GM23248 (cell line): ENCODE measurements around the gene FMO1.

Source experiments
- EZH2 ChIP-seq: fragments of 200-600 bp; sonication (generic); IDR thresholded peaks from 2 replicates; pipeline ENCODE4 v1.6.1; 2018; ENCODE audit warnings: antibody characterized with exemption, mild to moderate bottlenecking; ENCODE audit not compliant: insufficient read depth, poor library complexity, severe bottlenecking
- EZH2phosphoT487 ChIP-seq: fragments of 200-600 bp; sonication (generic); IDR thresholded peaks from 2 replicates; pipeline ENCODE4 v1.6.1; 2018; ENCODE audit warnings: antibody characterized with exemption, moderate library complexity, mild to moderate bottlenecking, low read depth; ENCODE audit not compliant: insufficient read depth

DNA sequence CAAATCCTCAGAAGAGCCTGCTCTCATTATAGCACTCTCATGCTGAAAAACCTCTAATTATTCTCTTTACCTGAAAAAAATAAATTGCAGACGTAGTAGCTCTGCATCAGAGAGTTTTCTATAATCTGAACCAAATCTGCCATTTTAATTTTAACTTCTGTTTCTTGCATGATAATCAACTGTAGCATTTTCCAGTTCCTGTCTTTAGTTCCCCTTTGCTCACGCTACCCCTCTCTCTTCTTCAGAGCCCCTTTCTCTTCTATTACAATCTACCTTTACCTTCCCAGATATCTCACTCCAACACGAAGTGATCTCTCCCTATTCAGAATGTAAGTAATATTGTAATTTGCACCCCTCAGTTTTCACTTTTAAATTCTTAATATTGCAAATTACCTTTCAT lies 31.4 kb downstream of the FMO1 start:
- no peak for TF ChIP-seq EZH2phosphoT487
- TF ChIP-seq EZH2 = no peak
